Uterus (tissue), 4 donors: ENCODE data around the gene GNS. TPM values are rescaled to one million over a fixed set of nuclear protein-coding genes. Genes with fewer than 3 reads are reported as not detected.
"Not testable (repeated sequence)": the region's sequence is repeated elsewhere in the genome, so short reads cannot be mapped to it uniquely, and the experiment has no call there.

Experiments
- DNase-seq, 2 donors: peaks; one replicate each; pipeline ENCODE4 v3.0.0-alpha.2; 2019 to 2020
- H3K27ac ChIP-seq, 2 donors: fragments of 200-600 bp; sonication (generic); 1 replicate in 1 of 2; 2 replicates in 1 of 2; pipeline ENCODE4 v1.5.1; 2016 to 2018
- H3K27me3 ChIP-seq, 2 donors: fragments of 200-600 bp; sonication (generic); one replicate each; pipeline ENCODE4 v1.5.1; 2018 to 2019; ENCODE audit warnings: control low read depth in 1 of 2
- H3K36me3 ChIP-seq, 2 donors: fragments of 200-600 bp; sonication (generic); one replicate each; pipeline ENCODE4 v1.5.1; 2019; ENCODE audit warnings: control low read depth in 1 of 2
- H3K4me1 ChIP-seq, 2 donors: fragments of 200-600 bp; sonication (generic); one replicate each; pipeline ENCODE4 v1.5.1; 2018 to 2019; ENCODE audit warnings: control low read depth in 1 of 2
- H3K4me3 ChIP-seq, 2 donors: fragments of 200-600 bp; sonication (generic); 1 replicate in 1 of 2; 2 replicates in 1 of 2; pipeline ENCODE4 v1.5.1; 2018 to 2019; ENCODE audit warnings: mild to moderate bottlenecking in 1 of 2
- H3K9me3 ChIP-seq, 2 donors: fragments of 200-600 bp; sonication (generic); one replicate each; pipeline ENCODE4 v1.5.1; 2019; ENCODE audit warnings: control low read depth in 1 of 2
- CTCF ChIP-seq, 4 experiments: fragments of 200-600 bp in 2 of 4; fragments of 450-650 bp in 2 of 4; sonication (generic) in 2 of 4; IDR thresholded peaks; one replicate each; pipeline ENCODE4 v1.5.1; 2016 to 2019; ENCODE audit warnings: antibody characterized with exemption in 4 of 4, mild to moderate bottlenecking in 2 of 4, moderate library complexity in 1 of 4
- POLR2A ChIP-seq, 2 donors: fragments of 450-650 bp; IDR thresholded peaks; one replicate each; pipeline ENCODE4 v1.6.1; 2016; ENCODE audit warnings: antibody characterized with exemption in 2 of 2, mild to moderate bottlenecking in 1 of 2, moderate library complexity in 1 of 2
- intact Hi-C: fragments of 100-400 bp; cut with DNase I; formaldehyde crosslinking; loops from one replicate; pipeline ENCODE4 v1.15.1; 2023; ENCODE audit warnings: low total_unique reads
- total RNA-seq, 4 donors: library from RNA; depleted of rRNA in 3 of 4; stranded (reverse); fragments of >200 nt in 3 of 4; gene quantifications; one replicate each; pipeline versions ENCODE4 v1.1.0 to v1.2.4, GENCODE V29; 2014 to 2023
- donor health status: DM: yes; HTN: yes; CAD: no.

GNS gene
- total RNA-seq, 4 donors from 2014 or later, result 71.5 to 148 (median 116) TPM

- H3K4me3 ChIP-seq, result peak overlapping the region; percentile 6 to 53
- intact Hi-C loops, result no loop called here
- TF ChIP-seq POLR2A (IDR thresholded peaks at IDR 0.05) (peak in 1 of 2 donors; percentile 26), CTCF (IDR thresholded peaks at IDR 0.05) (no peak)
- H3K27me3 ChIP-seq, result peaks cover 0 to 9% of the 10 kb centered on the region in 2 donors
- peak overlapping the region; percentile 20 to 30 for H3K27ac ChIP-seq
- H3K9me3 ChIP-seq, result peaks cover 0 to 4% of the 10 kb centered on the region in 2 donors
- DNase-seq, result peak; percentile 26 to 27
- H3K4me1 ChIP-seq, result no peaks in the 10 kb centered on the region
- H3K36me3 ChIP-seq, result no peaks in the 10 kb centered on the region
These were observed 21.5 kb upstream of the GNS start for GRCh38 chr12:64780531-64781279.

GRCh38 chr12:64780132-64780530, 20.9 kb upstream of the GNS start:
- intact Hi-C loops, result no loop called here
- H3K36me3 ChIP-seq, result no peaks in the 10 kb centered on the region
- no peaks in the 10 kb centered on the region for H3K4me1 ChIP-seq
- peaks cover 0 to 4% of the 10 kb centered on the region in 2 donors for H3K9me3 ChIP-seq
- no peak for TF ChIP-seq POLR2A (IDR thresholded peaks at IDR 0.05)
- TF ChIP-seq CTCF (IDR thresholded peaks at IDR 0.05), result no peak
- peak overlapping the region; percentile 6 to 53 for H3K4me3 ChIP-seq
- H3K27me3 ChIP-seq, result peaks cover 0 to 9% of the 10 kb centered on the region in 2 donors
- H3K27ac ChIP-seq, result peak overlapping the region; percentile 20 to 30
- no peak for DNase-seq

GRCh38 chr12:64779354-64779974, 20.3 kb upstream of the GNS start:
- intact Hi-C loops, result no loop called here
- H3K4me1 ChIP-seq, result no peaks in the 10 kb centered on the region
- H3K27me3 ChIP-seq, result peaks cover 0 to 7% of the 10 kb centered on the region in 2 donors
- no peaks in the 10 kb centered on the region for H3K36me3 ChIP-seq
- DNase-seq, result no peak
- no peak overlapping the region for H3K27ac ChIP-seq
- H3K9me3 ChIP-seq, result peaks cover 0 to 4% of the 10 kb centered on the region in 2 donors
- no peak overlapping the region for H3K4me3 ChIP-seq
- TF ChIP-seq CTCF (IDR thresholded peaks at IDR 0.05) (no peak), POLR2A (IDR thresholded peaks at IDR 0.05) (no peak)

- H3K4me3 ChIP-seq, H3K36me3 ChIP-seq, H3K27me3 ChIP-seq, intact Hi-C loops, H3K27ac ChIP-seq, DNase-seq, H3K4me1 ChIP-seq, H3K9me3 ChIP-seq: not testable (repeated sequence)
These were observed 16.0 kb upstream of the GNS start for GRCh38 chr12:64775147-64775736.

- DNase-seq, result no peak
- Histone ChIP-seq H3K9me3 (peaks cover 0 to 4% of the 10 kb centered on the region in 2 donors), H3K27me3 (no peaks in the 10 kb centered on the region), H3K4me1 (no peaks in the 10 kb centered on the region), H3K4me3 (no peak overlapping the region), H3K27ac (no peak overlapping the region), H3K36me3 (no peaks in the 10 kb centered on the region)
- intact Hi-C loops, result no loop called here
- no peak for TF ChIP-seq POLR2A (IDR thresholded peaks at IDR 0.05)
- no peak for TF ChIP-seq CTCF (IDR thresholded peaks at IDR 0.05)
These were observed 14.2 kb upstream of the GNS start for GRCh38 chr12:64773386-64773785.
